SH-SY5Y (cell line): Measurements from ENCODE around the gene ATP8A2.

ENCODE experiments used
- GATA2 ChIP-seq: IDR thresholded peaks from 2 replicates; pipeline ENCODE4 v1.6.1; 2011; ENCODE audit warnings: mild to moderate bottlenecking, low read depth, low read length
- GATA3 ChIP-seq: IDR thresholded peaks from 2 replicates; pipeline ENCODE4 v1.6.1; 2011; ENCODE audit warnings: low read depth, mild to moderate bottlenecking, low read length, moderate library complexity

DNA sequence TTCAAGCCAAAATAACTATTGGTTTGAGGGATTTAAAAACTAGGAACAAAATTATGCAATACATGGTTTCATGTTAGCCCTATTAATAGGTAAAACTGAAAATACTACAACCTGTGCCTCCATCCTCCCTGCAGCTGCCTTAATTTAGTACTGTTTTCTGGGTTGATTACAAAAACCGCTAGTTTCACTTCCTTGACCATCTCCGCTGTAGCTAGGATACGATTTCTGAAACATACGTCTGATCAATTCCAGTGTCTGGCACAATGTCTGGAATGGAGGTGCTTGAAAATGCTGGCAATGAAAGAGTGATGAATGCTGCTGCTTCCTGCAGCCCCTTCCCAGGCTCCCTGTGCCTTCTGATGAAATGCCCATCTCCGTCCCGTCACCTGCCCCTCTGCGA is 406.6 kb downstream of the ATP8A2 start:
- no peak for TF ChIP-seq GATA3
- no peak for TF ChIP-seq GATA2
